ENCODE data around the gene ADRA2B. TPM values are rescaled to one million over a fixed set of nuclear protein-coding genes. Genes with fewer than 3 reads are reported as not detected.

The ADRA2B gene
- total RNA-seq, 1 experiment from 2014 or later, result 4.7 TPM

- TF ChIP-seq IRF1 (CRISPR knock-in tag; IDR thresholded peaks at IDR 0.05) (no peak), ZSCAN18 (CRISPR knock-in tag; IDR thresholded peaks at IDR 0.05) (no peak), FOXK1 (CRISPR knock-in tag; IDR thresholded peaks at IDR 0.05) (no peak), E2F5 (CRISPR knock-in tag; IDR thresholded peaks at IDR 0.05) (no peak), ETV6 (CRISPR knock-in tag; IDR thresholded peaks at IDR 0.05) (no peak), RELA (CRISPR knock-in tag; IDR thresholded peaks at IDR 0.05; ENCODE audit: borderline replicate concordance) (no peak)
These were observed 42.9 kb upstream of the ADRA2B start (continued) for GRCh38 chr2:96159084-96159830.

- POLR2A ChIA-PET, result no interaction called here
- CTCF ChIA-PET, result interaction anchor here (1.5 to 3.9 kb wide), 3 partner anchors 16 to 136 kb away, joined by 7 to 23 read pairs (median 11); partner anchors contain the start of gene ASTL
- H3K4me3 Mint-ChIP-seq, result no peak overlapping the region
- H3K9me3 Mint-ChIP-seq, result peaks cover 3% of the 10 kb centered on the region; the same call in 1 of the 2 replicates
- no peaks in the 10 kb centered on the region for H3K36me3 Mint-ChIP-seq
- no peak overlapping the region for H3K27ac Mint-ChIP-seq
- no peaks in the 10 kb centered on the region; the same call in 1 of the 2 replicates for H3K27me3 Mint-ChIP-seq (ENCODE audit: low read depth)
- H3K4me1 Mint-ChIP-seq, result peaks cover 11% of the 10 kb centered on the region
- DNase-seq (ENCODE audit: low spot score) (no peak), ATAC-seq (no peak)
- no peak for TF ChIP-seq GRHL2 (CRISPR knock-in tag; IDR thresholded peaks at IDR 0.05; ENCODE audit: insufficient replicate concordance, severe bottlenecking)
- TF ChIP-seq CREB1 (CRISPR knock-in tag; IDR thresholded peaks at IDR 0.05), result no peak
- no peak for TF ChIP-seq ZSCAN18 (CRISPR knock-in tag; IDR thresholded peaks at IDR 0.05)
- no peak for TF ChIP-seq KAT7 (CRISPR knock-in tag; IDR thresholded peaks at IDR 0.05; ENCODE audit: borderline replicate concordance)
- no peak for TF ChIP-seq CBFB (CRISPR knock-in tag; IDR thresholded peaks at IDR 0.05; ENCODE audit: low read depth)
- no peak for TF ChIP-seq E2F4 (CRISPR knock-in tag; IDR thresholded peaks at IDR 0.05; ENCODE audit: borderline replicate concordance, low read depth)
- no peak for TF ChIP-seq CDX4 (CRISPR knock-in tag; IDR thresholded peaks at IDR 0.05; ENCODE audit: borderline replicate concordance)
- no peak for TF ChIP-seq PRDM15 (CRISPR knock-in tag; IDR thresholded peaks at IDR 0.05)
- no peak for TF ChIP-seq RORB (CRISPR knock-in tag; IDR thresholded peaks at IDR 0.05)
- TF ChIP-seq ATF3 (CRISPR knock-in tag; conservative IDR thresholded peaks at IDR 0.05), result no peak
- no peak for TF ChIP-seq ELF4 (CRISPR knock-in tag; IDR thresholded peaks at IDR 0.05; ENCODE audit: low read depth)
- no peak for TF ChIP-seq FOXK1 (CRISPR knock-in tag; IDR thresholded peaks at IDR 0.05)
- no peak for TF ChIP-seq IRF2 (CRISPR knock-in tag; IDR thresholded peaks at IDR 0.05; ENCODE audit: borderline replicate concordance, low read depth)
- TF ChIP-seq E2F1 (CRISPR knock-in tag; IDR thresholded peaks at IDR 0.05), result no peak
- no peak for TF ChIP-seq ETV6 (CRISPR knock-in tag; IDR thresholded peaks at IDR 0.05)
- TF ChIP-seq ZBTB43 (CRISPR knock-in tag; IDR thresholded peaks at IDR 0.05), result no peak
- TF ChIP-seq FOXJ3 (CRISPR knock-in tag; IDR thresholded peaks at IDR 0.05; ENCODE audit: borderline replicate concordance), result no peak
These were observed 42.2 kb upstream of the ADRA2B start for GRCh38 chr2:96158554-96158940.

Data from WTC11 (cell line).